CD4-positive, alpha-beta T cell treated with Interleukin-4 for 4 hours (primary cell): ENCODE data around the gene DHRS11.
"Not testable (repeated sequence)": the region's sequence is repeated elsewhere in the genome, so short reads cannot be mapped to it uniquely, and the experiment has no call there.

Experiments
- DNase-seq: peaks from one replicate; pipeline ENCODE4 v3.0.0-alpha.2; 2020

The DHRS11 gene

DNA sequence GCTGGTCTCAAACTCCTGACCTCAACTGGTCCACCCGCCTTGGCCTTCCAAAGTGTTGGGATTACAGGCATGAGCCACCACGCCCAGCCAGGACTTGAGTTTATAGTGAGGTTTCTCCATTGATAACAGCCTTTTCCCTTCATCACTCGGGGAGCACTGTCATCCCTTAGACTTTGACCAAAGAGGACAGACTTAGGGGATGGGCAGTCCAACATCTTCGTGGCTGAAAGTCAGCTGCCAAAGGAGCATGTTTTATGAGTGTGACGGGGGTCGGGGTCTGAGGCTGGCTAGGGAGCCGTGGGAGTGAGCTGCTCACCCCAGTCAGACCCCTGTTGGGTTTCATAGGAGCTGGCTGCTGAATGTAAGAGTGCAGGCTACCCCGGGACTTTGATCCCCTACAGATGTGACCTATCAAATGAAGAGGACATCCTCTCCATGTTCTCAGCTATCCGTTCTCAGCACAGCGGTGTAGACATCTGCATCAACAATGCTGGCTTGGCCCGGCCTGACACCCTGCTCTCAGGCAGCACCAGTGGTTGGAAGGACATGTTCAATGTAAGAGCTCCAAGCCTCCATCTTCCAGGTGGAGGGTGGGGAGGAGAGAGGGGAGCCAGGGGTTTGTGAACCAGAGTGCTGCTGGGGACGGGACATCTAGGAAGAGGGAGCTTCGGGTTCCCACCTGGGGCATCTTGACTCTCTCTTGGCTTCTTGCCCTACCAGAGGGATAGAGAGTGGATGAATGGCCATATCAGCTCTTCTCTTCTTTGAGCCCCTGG is 3.1 kb downstream of the DHRS11 start:
- no peak for DNase-seq

DNA sequence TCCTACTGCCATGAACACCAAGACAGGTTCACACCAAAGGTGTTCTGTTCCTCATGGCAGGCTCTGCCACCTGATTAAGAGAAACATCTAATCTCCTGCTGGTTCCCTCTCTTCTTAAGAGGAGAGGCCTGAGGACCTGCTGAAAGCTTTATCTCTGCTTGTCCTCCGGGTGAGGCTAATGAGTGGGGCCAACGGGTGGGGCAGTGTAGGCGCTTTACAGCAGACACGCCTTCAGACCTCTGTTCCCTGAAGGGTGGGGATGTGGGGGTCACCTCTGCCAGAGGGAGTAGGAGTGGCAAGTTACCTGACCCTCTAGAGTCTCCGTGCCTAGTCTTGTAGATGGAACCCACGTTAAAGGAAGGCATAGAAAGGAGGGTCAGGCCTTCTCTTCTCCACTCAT is 5.5 kb downstream of the DHRS11 start:
- no peak for DNase-seq

DNA sequence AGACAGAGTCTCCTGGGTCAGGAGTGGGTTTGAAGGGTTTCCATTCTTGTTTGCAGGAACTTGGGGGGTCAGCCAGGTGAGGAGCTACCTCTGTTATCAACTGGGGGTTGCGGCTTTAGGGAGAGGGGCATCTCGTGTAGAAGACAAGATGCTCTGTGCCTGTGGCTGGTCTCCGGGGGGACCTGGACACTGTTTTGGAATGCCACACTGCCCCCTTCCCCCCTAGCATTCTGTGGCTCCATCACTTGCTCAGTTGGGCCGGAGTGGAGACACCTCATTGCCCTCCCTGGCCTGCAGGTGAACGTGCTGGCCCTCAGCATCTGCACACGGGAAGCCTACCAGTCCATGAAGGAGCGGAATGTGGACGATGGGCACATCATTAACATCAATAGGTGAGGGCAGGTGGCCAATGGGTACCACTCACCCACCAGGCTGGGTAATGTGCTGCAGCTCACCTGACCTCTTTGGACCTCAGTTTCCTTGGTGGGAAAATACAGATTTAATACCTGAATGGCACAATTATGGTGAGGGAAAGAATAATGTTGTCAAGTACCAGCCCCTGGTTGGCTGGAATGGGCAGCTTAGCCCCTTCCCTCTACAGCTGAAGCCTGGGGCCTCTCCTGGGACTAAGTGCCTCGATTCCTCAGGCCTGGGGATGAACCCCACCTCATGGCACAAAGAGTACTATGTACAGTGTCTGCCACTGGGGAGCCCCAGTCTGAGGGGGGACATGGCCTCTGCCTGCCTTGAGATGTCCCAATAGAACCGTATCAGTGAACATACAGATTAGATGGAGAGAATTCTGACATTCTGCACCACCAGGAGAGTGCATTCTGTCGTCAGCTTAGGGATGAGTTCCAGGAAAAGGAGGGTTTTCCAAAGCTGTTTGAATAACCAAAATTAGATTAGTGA is 6.4 kb downstream of the DHRS11 start:
- DNase-seq, result no peak

DNA sequence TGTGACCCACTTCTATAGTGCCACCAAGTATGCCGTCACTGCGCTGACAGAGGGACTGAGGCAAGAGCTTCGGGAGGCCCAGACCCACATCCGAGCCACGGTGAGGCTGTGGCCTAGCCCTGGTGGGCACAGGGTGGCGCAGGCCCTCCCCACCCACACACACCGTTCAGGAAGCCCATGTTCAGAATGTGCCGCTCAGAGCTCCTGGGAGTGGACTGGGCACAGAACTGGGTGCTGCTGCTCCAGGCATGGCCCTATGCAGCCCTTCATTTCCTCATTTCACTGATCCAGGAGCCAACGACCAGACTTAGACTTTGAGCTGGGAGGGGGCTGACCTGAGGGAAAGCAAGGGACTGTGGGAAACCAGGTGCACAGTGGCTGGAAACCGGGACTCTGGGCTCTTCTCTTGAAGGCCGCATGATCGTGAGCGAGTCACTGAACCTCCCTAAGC is 7.3 kb downstream of the DHRS11 start:
- DNase-seq, result no peak

DNA sequence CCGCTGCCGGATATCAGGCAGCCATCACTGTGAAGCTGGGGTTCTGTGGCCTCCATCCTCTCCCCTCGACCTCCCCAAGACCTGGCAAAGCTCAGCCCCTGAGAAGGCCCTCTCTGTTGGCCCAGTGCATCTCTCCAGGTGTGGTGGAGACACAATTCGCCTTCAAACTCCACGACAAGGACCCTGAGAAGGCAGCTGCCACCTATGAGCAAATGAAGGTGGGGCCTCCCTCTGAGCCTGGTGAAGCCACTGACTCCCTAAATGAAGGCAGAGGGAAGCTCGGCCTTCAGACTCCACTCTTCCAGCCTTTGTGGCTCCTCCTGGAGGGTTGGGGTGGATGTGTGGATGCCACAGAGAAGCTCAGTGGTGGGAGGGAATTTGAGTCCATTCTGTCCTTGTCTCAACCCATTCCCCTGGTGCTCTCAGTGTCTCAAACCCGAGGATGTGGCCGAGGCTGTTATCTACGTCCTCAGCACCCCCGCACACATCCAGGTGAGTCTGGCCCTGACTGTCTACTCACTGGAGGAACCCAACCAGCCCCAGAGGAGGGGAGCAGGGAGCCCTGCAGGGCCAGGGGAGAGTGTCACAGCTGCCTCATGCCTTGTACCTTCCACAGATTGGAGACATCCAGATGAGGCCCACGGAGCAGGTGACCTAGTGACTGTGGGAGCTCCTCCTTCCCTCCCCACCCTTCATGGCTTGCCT is 8.0 kb downstream of the DHRS11 start:
- DNase-seq, result no peak

DNA sequence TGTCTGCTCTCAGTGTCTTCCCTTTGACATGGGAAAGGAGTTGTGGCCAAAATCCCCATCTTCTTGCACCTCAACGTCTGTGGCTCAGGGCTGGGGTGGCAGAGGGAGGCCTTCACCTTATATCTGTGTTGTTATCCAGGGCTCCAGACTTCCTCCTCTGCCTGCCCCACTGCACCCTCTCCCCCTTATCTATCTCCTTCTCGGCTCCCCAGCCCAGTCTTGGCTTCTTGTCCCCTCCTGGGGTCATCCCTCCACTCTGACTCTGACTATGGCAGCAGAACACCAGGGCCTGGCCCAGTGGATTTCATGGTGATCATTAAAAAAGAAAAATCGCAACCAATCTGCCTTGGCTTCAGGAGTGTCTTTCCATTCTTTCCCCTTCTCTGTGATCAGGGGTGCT is 8.8 kb downstream of the DHRS11 start:
- no peak for DNase-seq

DNA sequence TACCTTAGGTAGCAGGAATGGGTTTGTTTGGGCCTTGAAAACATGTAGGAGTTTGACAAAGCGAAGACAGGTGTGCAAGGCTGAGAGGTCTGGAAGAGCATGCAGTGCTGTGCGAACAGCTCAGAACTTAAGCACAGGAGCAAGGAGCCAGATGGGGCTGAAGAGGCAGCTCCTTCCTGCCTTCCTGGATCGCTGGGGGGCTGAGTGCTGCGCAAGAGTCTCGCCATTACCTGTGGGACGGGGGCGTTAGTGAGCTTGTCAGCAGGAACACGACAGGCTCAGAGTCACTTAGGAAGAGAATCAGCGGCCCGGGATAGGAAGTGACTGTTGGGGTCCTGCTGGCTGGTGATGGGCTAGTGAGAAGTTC is 9.2 kb downstream of the DHRS11 start:
- no peak for DNase-seq

DNA sequence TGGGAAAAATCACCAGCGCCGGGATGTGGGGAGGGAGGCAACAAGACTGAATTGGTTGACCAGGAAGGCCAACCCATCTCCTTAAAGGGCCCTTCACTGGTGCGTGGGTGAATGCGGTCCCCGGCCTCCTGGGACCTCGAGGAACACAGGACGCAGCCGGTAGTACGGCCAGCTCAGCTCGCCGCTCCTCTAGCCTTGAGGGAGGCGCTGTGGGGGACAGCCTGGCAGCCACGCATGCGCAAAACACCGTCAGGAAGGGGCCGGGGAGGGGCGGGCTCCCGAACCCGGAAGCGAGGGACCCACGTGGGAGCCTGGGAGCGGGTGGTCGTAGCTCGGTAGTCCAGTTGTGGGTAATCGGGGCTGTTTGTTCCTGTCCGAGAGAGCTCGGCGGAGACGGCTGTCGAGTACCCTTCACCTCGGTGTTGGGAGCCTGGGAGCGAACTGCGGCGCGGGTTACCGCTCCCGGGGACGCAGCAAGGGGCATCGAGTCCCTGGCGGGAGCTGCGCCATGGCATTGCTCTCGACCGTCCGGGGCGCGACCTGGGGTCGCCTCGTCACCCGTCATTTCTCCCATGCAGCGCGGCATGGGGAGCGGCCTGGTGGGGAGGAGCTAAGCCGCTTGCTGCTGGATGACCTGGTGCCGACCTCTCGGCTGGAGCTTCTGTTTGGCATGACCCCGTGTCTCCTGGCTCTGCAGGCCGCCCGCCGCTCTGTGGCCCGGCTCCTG is 9.8 kb downstream of the DHRS11 start, which contains the start of gene MRM1:
Gene MRM1, plus strand, starts transcription at position 281 of the 727 bp plus-strand sequence. Its CDS starts 228 bp downstream, at position 509.
- peak; percentile 87 for DNase-seq

DNA sequence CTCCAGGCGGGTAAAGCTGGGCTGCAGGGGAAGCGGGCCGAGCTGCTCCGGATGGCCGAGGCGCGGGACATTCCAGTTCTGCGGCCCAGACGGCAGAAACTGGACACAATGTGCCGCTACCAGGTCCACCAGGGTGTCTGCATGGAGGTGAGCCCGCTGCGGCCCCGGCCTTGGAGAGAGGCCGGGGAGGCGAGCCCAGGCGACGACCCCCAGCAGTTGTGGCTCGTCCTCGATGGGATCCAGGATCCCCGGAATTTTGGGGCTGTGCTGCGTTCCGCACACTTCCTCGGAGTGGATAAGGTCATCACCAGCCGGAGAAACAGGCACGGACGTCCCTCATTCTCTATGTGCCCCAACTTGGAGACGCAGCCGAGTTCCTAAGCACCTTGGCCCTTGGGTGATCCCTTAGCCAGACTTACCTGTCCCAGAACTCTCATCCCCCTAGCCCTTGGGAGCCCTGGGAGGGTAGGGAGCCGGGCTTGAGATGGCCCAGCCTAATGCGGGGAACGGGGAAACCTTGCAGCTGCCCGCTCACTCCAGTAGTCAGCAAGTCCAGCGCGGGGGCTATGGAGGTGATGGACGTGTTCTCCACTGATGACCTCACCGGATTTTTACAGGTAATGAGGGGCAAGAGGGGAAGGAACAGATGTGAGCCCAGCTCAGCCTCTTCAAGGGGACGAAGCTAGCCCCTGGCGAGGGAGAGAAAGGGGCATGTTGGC is 10.5 kb downstream of the DHRS11 start:
- no peak for DNase-seq

DNA sequence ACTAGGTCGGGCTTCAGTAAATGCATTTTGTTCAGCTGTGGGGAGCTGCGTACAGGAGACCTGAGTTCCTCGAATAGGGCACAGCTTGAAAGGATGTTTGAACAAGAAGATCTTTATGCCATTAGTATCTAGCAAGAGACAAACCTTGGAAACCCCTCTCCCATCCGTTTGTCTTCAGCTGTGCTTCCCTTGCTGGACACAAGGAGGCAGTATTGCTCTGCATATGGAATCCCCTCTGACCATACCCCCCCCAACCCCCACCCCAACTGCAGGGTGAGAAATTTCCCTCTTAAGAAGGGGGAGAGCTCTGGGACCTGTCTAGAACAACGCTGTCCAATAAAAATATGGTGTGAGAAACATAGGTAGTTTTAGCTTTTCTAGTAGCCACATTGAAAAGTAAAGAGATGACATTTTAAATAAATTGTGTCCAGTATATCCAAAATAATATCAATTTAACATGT is 11.3 kb downstream of the DHRS11 start:
- DNase-seq, result peak; percentile 74

DNA sequence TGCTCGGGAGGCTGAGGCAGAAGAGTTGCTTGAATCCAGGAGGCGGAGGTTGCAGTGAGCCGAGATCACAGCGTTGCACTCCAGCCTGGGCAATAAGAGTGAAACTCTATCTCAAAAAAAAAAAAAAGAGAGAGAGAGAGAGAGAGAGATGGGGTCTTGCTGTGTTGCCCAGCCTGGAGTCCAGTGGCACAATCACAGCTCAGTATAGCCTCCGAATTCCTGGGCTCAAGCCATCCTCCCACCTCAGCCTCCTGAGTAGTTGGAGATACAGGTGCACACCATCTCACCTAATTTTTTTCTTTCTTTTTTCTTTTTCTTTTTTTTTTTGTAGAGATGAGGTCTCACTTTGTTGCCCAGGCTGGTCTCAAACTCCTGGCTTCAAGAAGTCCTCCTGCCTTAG is 13.3 kb downstream of the DHRS11 start:
- not testable (repeated sequence) for DNase-seq

DNA sequence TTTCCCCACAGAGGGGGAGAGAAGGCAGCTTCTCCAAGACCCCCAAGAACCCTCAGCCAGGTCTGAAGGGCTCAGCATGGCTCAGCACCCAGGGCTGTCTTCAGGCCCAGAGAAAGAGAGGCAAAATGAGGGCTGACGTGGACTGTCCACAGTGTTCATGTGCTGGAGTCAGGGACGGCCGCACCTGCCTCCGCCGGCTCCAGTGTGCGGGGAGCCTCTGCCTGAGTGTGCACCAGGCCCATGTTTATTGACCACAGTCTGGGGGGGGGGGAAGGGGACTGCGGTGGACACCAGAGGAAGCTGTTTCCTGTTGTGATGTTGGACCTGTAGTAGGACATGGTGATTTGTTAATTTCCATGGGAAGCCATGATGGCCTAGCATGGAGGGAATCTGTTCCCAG is 16.6 kb downstream of the DHRS11 start:
- DNase-seq, result no peak

DNA sequence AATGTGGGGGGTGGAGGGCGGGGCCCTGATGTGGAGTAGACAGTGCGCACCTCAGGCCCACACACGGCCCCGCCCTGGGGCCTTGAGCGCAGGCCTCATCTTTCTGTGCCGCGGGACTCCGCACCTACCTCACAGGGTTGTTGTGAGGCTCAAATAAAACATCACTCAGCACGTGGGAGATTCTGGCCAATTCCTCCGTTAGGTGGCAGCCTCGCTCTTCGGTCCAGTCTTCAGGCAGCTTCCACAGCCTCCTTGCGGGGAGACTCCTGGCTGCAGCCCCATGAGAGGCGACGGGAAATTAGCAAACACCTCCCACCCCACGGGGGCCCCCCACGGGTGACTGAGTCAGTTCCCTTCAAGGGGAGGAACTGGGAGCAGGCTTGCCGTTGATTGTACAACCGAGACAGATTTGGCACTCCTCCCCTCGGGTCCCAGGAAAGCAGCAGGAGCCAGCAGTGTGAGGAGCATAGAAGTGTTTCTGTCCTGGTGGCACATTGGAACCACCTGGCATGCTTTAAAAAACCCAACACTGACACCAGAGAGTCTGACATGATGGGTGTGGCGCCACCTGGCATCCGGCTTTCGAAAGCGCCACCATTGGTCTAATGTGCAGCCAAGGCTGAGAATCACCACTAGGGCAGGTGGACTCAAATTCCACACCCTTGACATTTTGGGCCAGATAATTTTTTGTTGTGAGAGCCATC is 17.3 kb downstream of the DHRS11 start:
- DNase-seq, result no peak

DNA sequence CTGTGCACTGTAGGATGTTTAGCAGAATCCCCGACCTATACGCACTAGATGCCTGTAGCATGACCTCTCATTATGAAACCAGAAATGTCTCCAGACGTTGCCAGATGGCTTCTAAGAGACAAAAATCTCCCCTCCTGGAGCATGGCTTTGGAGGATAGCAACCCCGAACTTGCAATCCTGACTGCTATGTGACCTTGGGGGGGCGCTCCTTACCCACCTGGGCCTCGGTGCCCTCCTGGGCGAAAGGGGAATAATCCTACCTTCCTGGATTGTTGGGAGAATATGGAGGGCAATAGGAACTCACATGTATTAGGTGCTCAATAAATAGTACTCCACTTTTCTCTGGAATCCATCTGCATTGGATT is 17.8 kb downstream of the DHRS11 start:
- DNase-seq, result no peak

DNA sequence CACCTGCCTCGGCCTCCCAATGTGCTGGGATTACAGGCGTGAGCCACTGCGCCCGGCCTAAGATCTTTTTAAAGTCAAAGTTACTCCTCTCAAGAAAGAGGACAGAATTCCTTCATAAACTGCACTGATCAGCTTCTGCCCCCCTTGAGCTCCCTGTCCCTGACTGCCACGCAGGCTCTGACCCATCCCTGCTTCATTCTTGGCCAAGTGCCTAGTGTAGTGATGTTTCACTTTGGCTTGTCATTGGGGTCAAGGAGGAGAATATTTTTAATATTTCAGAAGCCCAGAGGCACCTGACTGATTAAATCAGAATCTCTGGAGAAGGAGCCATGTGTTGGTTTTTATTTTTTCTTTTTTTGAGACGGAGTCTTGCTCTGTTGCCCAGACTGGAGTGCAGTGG is 18.8 kb downstream of the DHRS11 start:
- no peak for DNase-seq

DNA sequence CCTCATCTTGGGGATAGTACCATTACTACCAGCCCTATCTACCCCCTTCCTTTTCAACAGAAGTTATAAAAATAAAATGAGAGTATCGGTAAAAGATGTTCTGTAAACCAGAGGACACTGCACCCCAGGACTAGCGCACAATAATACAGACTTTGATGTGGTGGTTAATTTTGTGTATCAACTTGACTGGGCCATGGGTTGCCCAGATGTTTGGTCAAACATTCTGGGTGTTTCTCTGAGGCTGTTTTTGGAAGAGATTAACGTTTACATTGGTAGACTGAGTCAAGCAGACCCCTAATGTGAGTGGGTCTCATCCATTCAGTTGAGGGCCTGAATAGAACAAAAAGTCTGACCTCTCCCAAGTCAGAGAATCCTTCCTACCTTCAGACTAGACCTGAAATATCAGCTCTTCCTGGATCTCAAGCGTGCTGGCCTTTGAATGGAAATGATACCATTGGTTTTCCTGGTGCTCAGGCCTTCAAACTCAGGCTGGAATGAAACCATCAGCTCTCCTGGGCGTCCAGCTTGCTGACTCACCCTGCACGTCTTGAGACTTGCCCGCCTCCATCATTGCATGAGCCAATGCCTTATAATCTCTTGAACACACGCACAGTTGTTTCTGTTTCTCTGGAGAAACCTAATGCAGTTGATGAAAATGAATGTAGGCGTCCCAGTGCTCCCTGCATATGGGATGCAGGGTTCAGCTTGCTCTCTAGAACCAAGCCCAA is 19.8 kb downstream of the DHRS11 start:
- no peak for DNase-seq

DNA sequence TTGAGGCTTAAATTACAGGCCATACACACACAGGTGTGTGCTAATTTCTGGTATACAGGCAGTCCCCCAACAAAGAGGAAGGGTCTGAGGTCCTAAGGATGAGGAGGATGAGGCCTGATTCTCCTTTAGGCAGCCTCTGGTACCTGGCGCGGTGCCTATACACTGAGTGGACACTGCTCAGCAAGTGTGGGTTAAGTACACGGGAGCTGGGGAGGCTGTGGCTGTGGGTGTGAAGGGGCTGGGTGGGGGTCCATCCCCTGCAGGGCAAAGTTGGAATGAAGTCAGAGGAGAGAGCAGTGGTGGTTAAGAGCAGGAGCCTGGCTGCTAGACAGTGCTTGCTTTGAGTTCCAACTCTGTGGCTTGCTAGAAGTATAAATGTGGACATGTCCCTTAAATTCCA is 20.6 kb downstream of the DHRS11 start:
- DNase-seq, result no peak

DNA sequence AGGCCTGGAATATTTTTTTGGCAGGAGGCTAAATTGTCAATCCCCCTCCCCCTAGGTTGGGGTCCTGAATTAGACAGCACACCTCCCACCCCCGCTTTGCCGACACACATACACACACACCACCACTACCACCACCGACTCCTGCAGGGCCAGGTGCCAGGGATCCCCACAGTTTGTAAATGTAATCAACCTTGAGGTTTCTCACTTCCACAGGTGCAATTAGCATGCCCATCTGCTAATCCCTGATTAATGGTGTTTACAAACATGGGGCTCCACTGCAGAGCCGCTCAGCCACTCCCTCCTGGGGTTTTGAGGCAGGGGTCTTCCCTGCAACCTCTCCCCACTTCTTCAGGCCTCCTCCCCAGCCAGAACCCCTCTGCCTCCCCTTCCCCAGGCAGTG is 21.5 kb downstream of the DHRS11 start:
- no peak for DNase-seq

DNA sequence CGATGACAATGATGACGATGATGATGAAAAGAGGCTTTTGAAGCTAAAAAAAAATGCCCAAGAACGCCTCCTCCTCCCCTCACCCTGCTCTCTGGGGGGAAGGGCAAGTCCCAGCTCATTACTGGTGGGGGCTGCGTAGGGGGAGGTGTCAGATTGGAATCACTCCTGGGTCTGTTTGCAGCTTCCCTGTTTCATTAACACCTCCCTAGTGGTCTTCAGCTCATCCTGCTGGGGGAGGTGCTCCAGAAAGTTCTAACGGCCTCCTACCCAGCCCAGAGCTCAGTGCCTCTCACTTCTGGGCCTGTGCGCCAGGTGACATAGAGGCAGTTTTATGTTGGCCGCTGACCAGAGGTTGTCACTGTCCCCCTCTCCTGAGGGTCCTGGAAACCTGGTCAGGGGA is 22.4 kb downstream of the DHRS11 start:
- no peak for DNase-seq

DNA sequence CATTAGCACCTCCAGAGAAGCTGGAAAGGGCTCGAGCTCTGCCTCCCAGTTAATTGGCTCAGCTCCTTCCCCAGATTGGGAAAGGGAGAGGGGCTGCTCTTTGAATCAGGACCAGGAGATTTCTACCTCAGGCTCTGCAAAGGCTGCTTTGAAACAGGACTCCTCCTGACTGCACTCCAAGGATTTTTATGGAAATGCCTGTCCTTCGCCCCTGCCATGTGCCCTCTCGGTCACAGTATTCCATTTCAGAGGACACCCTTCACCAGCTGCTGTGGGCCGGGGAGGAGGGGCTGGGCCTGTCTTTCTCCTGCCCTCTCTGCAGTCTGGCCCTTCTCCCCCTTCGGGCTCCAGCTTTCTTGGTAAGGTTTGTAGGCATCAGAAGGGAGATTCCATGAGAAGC is 23.3 kb downstream of the DHRS11 start:
- no peak for DNase-seq
